Bronchial epithelial cell (primary cell): ENCODE results near the gene SYDE2. TPM values are rescaled to one million over a fixed set of nuclear protein-coding genes. Genes with fewer than 3 reads are reported as not detected.

Experiments
- DNase-seq: peaks from one replicate; pipeline ENCODE4 v3.0.0-alpha.2; 2010; ENCODE audit warnings: low read depth
- FAIRE-seq: peaks from 2 replicates; lab custom pipeline; 2011; peaks lifted over from hg19 to GRCh38; lab: Jason Lieb, UNC
- H3K27me3 ChIP-seq: 2 replicates; pipeline ENCODE4 v1.5.1; 2011; ENCODE audit warnings: low read length; ENCODE audit not compliant: control insufficient read depth, insufficient read depth
- H3K36me3 ChIP-seq: 2 replicates; pipeline ENCODE4 v1.5.1; 2011; ENCODE audit warnings: low read length; ENCODE audit not compliant: control insufficient read depth, insufficient read depth
- H3K4me3 ChIP-seq: 2 replicates; pipeline ENCODE4 v1.5.1; 2011; ENCODE audit warnings: mild to moderate bottlenecking, low read depth, low read length, control low read depth
- CTCF ChIP-seq: IDR thresholded peaks from 2 replicates; pipeline ENCODE4 v1.5.1; 2011; ENCODE audit warnings: mild to moderate bottlenecking, moderate library complexity, low read length, control low read depth, inconsistent platforms; ENCODE audit not compliant: insufficient read depth, severe bottlenecking
- total RNA-seq: library from RNA; depleted of rRNA; stranded (reverse); fragments of >200 nt; gene quantifications from 2 replicates; pipeline ENCODE4 v1.2.1, GENCODE V29; 2014

Gene SYDE2
- total RNA-seq, 1 donor from 2014 or later: 4.7 TPM

- no peaks in the 10 kb centered on the region for H3K27me3 ChIP-seq
- no peak for DNase-seq
- no peak for TF ChIP-seq CTCF
- no peak overlapping the region for H3K4me3 ChIP-seq
- FAIRE-seq: no peak
- H3K36me3 ChIP-seq: no peaks in the 10 kb centered on the region
Measured at GRCh38 chr1:85158910-85159309, 41.9 kb downstream of the SYDE2 start.

- no peak for DNase-seq
- Histone ChIP-seq H3K27me3 (no peaks in the 10 kb centered on the region), H3K4me3 (no peak overlapping the region), H3K36me3 (no peaks in the 10 kb centered on the region)
- TF ChIP-seq CTCF: no peak
- FAIRE-seq: no peak
Measured at GRCh38 chr1:85157436-85157835, 43.4 kb downstream of the SYDE2 start.

GRCh38 chr1:85153149-85153891, 47.5 kb downstream of the SYDE2 start:
- Histone ChIP-seq H3K4me3 (no peak overlapping the region), H3K36me3 (no peaks in the 10 kb centered on the region), H3K27me3 (no peaks in the 10 kb centered on the region)
- TF ChIP-seq CTCF: no peak
- FAIRE-seq (no peak), DNase-seq (no peak)

GRCh38 chr1:85151446-85151845, 49.4 kb downstream of the SYDE2 start:
- Histone ChIP-seq H3K27me3 (no peaks in the 10 kb centered on the region), H3K4me3 (no peak overlapping the region), H3K36me3 (no peaks in the 10 kb centered on the region)
- no peak for TF ChIP-seq CTCF
- no peak for DNase-seq
- FAIRE-seq: no peak

- no peak for FAIRE-seq
- Histone ChIP-seq H3K4me3 (no peak overlapping the region), H3K36me3 (no peaks in the 10 kb centered on the region), H3K27me3 (no peaks in the 10 kb centered on the region)
- DNase-seq: no peak
- TF ChIP-seq CTCF: no peak
Measured at GRCh38 chr1:85149805-85150204, 51.0 kb downstream of the SYDE2 start.
